HG03520 (cell line): Measurements from ENCODE around the gene ST6GAL1.
"Not testable (repeated sequence)": the region's sequence is repeated elsewhere in the genome, so short reads cannot be mapped to it uniquely, and the experiment has no call there.

ENCODE experiments used
- ATAC-seq: cut with Tn5 transposase; IDR thresholded peaks from one replicate; pipeline ENCODE4 v1.9.1; 2021; ENCODE audit warnings: mild to moderate bottlenecking, moderate library complexity; ENCODE audit not compliant: unreplicated experiment

Gene ST6GAL1

DNA sequence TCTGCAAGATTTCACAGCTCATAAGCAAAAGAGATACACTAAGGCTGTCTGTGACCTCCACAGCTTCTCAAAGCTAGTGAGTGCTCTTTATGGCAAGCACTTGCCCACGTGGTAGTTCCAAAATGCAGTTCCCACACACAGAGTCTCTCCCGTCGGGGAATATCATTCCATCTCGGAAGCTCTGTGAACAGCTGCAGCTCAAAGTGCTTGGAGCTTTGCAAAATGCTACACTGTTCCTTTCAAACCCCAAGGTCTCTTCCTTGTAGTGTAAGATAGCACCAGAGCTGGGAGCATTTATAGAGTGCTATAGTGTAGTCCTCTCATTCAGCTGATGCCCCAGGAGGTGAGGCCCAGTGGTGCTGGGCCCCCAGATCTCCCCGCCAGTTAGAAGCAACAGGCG lies 36.1 kb downstream of the ST6GAL1 start:
- no peak for ATAC-seq

DNA sequence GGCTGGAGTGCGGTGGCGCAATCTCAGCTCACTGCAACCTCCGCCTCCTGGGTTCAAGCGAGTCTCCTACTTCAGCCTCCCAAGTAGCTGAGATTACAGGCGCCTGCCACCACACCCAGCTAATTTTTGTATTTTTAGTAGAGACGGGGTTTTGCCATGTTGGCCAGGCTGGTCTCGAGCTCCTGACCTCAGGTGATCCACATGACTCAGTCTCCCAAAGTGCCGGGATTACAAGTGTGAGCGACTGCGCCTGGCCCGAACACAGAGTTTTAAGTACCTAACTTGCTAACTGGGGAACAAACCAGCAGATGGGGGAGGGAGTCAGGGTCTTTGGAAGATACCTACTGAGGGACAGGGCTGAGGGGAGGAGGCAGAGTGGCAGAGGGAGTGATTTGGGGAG lies 36.9 kb downstream of the ST6GAL1 start:
- not testable (repeated sequence) for ATAC-seq

DNA sequence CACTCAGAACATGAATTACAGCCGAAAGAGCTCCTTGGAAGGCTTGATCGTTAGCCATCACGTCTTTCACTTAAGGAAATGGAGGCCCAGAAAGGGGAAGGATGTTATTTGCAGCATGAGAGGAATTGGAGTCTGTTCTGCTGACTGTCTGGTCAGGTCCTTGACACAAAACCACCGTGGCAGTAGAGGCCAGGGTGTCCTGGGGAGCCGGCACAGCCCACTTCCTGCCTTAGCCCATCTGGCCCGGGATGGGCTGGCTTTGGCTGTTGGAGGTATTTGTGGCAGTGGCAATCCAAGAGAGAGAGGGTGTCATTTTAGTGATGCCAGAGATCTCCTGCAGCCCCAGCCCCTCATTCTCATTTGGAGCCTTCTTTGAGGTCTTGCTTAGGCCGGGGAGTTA lies 37.4 kb downstream of the ST6GAL1 start:
- ATAC-seq = no peak

DNA sequence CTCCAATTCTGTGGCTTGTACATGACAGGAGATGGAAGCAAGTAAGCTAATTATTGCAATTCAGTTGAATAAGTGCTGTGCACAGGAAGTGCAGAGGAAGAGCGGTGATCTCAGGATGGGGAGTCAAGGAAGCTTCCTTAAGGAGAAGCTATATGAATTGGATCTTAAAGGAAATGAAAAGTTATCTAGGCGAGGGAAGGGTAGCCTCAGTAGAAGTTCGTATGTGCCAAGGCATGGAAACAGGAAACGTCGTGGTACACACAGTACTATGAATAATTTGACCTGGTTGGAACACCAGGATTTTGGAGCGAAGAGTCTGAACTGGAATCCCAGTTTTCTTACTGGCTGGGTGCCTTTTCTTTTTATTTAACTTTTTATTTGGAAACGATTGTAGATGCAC lies 39.3 kb downstream of the ST6GAL1 start:
- ATAC-seq = no peak

DNA sequence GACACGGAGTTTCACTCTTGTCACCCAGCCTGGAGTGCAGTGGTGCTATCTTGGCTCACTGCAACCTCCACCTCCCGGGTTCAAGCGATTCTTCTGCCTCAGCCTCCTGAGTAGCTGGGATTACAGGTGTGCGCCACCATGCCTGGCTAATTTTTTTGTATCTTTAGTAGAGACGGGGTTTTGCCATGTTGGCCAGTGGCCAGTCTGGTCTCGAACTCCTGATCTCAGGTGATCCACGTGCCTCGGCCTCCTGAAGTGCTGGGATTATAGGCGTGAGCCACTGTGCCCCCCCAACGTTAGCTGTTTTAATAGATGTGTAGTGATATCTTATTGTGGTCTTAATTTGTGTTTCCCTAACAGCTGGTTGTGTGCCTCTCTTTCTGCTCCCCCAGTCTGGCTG lies 40.8 kb downstream of the ST6GAL1 start:
- not testable (repeated sequence) for ATAC-seq

DNA sequence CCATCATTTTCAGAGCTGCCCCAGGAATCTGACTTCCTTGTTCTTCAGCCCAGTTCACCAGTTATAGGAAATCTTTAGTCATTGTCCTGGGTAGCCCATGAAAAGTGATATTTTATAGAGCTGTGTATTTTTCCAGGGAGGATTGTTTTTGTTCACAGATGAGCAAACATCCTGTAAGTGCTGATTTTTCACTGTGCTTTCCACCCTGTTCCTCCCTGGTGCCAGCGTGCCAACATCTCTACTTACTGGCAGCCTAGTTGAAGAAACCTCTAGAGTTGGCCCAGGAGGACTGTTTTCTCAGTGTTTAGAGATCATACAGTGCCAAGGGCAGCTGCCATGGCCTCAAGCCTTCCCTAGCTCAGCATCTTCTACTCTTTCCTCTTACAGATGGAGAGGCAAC lies 41.3 kb downstream of the ST6GAL1 start:
- ATAC-seq = no peak

DNA sequence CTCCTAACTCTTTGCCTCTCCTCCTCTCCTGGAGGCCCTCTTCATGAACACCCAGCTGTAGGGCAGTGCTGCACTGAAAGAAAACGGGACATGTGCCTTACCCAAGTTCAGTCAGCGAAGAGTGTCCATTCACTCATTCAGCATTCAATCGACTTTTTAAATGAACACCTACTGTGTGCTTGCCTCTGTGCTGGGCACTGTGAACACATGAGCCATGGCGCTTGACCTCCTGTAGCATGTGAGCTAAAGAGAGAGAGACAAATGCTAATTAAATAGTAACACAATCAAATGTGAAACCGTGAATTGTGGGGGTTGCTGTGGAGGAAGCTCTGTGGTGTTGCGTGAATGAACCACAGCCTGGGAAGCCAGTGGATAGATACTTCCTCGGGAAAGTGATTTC lies 43.4 kb downstream of the ST6GAL1 start:
- no peak for ATAC-seq

DNA sequence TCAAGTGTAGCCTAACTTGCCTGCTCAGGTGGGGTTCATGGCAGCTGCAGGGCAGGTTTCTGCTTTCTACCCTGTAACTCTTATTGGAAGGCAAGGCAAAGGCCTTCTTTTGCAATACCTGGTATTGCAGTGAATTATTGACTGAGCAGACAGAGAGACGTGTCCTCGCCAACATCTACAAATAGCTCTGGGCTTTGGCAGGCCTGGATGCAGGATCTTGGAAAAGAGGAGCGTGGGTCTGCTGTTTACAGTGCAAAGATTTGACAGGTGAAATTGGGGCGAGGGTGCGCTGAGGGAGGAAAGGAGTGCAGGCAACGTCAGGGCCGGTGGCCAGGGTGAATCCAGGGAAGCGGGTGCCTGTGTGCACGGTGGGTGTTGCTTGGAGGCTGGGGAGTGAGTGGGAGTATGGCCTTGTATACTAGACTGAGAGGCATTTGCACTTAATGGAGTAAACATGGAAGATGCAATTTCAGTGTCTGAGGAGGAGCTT lies 44.5 kb downstream of the ST6GAL1 start:
- no peak for ATAC-seq

DNA sequence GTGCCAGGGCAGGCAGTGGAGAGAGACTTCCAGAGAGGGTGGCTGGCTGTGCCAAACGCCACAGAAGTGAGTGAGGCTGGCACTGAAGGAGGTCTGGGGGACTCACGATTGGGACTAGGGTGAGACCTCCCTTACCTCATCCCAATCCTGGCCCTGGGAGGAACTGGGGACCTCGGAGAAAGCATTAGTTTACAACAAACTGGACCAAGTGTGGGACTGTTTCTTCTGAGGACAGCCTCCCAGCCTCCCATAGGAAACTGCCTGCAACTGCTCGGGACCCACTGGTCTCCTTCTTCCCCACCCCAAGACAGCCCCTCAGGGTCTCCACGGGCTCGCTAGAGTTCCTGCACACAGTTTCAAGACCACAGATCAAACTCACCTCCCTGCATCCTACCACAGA lies 45.4 kb downstream of the ST6GAL1 start:
- no peak for ATAC-seq

DNA sequence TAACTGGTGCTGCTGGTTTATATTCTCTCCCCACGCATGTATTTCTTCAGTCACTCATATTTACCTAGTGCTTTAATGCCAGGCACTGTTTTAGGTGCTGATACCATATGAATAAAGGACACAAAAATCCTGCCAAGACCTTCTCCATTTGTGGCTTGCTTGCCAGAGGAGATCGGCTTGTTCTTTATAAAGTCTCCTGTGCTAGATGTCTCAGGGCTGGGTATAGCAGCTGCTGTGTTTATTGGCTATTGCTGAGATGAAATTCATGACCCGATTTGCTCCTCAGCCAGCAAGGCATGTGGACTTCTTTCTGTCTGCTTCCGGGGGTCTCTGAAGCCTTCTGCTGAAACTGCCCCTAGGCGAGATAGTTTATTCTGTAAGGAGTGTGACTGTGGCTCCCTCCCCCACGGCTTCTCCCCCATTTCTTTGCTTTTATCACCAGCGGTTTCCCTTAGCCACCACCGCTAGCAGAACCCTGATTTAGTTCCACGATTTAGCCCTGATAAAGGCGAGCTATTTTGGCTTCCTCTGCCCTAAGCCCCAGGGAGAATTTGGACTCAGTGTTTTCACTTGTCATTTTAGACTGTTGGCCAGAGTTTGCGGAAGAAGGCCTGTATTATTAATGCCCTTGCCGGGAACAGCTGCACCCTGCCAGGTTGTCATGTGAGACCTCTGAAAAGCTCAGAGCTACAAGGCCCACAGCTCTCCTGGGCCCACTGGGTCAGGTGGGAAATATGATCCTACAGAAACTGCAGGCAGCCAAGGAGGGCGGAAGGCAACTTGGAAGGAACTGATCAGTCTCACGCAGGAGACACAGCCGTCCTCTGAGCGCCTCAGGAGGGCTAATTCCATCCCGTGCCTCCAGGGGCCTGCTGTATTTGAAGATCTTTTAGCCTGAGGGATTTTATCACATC lies 46.8 kb downstream of the ST6GAL1 start:
- no peak for ATAC-seq

DNA sequence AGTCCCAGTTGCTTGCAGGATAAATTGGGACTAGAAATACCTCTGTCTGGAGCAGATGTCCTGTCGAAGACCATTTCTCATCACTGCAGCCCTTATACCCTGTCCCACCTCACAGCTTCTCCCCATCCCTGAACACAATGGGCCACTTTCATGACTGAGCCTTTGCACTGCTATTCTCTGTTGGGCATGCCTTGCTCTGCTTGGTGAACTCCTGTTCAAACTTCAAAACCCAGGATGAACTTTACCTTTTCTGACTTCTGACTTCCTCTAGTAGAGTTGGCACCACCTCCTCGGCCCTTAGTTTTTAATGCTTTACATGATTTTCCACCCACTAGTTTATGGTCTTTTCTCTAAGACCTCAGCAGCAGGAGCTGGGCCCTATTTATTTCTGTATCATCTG lies 48.4 kb downstream of the ST6GAL1 start:
- no peak for ATAC-seq

DNA sequence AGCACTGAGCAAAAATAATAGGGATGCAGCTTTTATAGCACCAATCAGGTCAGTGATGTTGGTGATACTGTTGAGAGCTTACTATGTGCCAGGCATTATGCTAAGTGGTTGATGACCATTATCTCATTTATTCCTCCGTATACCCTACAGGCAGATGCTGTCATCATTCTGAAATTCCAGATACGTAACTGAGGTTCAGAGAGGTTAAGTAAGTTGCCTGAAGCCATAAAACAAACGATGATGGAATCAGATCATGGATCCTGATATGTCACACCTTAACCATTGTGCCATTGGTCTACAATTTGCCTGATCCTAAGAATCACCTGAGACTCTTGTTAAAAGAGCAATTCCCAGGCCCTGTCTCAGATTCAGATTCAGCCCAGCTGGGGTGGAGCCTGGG lies 49.5 kb downstream of the ST6GAL1 start:
- ATAC-seq = no peak

DNA sequence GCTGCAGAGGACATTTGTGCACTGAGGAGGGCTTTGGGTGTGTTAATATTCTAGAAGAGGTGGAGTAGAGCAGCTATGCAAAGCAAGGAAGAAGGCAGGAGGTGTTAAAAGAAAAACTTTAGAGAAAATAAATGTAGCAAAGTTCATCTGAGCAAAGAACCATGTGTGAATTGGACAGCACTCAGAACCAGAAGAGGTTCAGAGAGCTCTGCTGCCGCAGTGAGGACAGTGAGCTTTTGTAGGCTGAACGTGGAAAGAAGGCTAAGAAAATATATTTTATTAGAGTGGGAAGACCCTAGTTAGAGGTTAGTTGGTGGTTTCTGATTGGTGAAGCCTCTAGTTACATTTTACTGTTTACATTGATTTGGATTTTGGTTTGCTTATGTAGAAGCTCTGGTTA lies 50.7 kb downstream of the ST6GAL1 start:
- no peak for ATAC-seq

DNA sequence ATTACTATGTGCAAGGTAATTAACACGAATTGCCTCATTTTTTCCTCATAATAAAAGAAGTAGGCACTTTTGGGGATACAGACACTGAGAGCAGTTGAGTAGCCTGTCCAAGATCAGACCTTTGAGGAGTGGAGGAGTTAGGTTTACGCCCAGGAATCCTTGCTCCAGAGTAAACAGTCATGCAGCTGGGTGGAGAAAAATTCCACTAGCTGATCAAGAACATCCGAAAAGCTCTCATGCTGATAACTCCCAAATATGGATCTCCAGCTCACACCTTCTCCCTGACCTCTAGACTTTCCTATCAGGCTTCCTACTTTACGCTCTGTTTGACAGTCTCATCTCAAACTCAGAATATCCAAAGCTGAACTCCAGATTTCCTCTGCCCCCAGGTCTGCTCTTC lies 53.3 kb downstream of the ST6GAL1 start:
- no peak for ATAC-seq

DNA sequence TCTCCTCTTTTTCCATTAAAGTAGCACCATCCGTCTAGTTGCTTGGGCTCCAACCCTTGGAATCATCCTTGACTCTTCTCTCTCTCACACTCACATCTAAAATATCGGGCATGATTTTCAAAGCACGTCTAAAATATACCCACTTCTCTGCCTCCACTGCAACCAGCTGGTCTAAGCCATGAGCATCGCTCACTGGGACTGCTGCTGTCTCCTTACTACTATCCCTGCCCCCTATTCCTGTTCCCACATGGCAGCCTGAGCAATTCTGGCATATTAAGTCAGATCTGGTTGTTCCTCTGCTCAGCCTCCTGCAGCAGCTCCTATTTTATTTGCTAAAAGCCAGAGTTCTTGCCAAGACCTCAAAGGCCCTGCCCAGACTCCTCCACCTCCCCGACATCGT lies 53.7 kb downstream of the ST6GAL1 start:
- ATAC-seq = no peak

DNA sequence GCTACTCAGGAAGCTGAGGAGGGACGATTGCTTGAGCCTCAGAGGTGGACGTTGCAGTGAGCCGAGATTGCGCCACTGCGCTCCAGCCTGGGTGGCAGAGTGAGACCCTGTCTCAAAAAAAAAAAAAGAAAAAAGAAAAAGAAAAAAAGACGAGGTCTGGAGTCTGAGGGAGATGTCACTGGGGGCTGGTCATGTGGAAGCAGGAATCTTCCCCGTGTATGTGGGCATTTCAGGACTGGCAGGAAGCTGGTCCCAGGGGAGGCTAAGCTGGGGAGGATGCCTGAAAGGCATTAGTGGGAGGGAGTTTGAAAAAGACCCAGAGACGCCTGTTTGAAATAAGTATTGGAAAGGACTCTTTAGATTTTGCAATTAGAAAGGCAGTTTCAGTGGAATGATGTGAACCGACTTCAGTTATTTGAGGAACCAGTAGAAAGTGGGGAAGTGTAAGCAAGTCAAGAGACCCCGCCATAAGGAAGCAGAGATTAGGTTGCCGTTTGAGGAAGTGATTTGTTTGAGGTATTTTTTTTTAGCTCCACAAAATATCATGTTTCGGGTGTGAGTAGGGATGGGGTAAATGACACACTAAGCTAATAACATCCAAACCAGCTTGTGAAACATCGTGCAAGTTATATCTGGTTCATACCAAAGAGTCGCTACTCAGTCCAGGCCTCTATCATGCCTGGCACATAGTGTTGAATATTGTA lies 55.5 kb downstream of the ST6GAL1 start:
- ATAC-seq = no peak

DNA sequence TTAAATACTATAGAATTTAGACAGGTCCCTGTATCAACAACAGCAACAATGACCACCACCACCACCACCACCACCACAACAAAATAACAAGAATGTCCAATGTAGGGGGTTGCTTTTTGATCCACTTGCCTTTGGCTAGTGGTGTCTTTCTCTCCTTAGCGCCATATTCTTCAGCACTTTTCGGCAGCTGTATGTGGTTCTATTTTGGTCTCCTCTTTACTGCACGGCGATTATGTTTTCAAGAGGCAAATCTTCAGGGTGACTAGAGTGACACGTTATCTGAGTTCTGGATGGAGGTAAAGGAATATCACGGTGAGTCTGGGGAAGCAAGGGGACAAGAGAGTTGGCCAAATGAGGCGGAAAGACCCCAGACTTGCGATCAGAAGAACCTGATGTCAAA lies 56.1 kb downstream of the ST6GAL1 start:
- ATAC-seq = no peak

DNA sequence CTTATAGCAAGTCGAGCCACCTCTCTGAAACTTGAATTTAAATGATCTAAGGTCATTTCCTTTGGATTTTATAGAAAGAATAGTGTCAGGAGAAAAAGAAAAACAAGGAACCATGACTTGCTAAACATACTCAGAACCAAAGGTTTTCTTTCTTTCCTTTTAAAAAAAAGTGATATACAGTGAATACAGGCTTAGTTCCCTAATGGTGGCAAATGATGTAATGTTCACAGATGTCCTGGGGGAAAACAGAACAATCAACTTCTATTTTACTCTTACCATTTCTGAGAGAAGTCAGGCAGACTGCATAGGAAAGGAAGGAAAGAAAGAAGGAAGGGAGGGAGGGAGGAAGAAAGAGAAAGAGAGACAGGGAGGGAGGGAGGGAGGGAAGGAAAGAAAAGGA lies 56.5 kb downstream of the ST6GAL1 start:
- no peak for ATAC-seq

DNA sequence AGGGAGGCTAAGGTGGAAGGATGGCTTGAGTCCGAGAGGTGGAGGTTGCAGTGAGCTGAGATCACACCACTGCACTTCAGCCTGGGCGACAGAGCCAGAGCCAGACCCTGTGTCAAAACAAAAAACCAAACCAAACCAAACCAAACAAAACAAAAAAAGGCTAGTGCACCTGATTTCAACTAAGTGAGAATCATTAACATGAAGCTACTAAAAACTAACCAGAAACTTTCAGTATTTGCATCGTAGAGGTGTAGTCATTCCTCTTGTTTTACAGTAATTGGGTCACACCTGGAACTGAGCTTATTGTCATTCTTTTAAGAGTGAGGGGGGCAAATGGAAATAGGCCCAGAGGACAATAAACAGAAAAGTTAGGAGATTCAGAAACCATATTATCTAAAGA lies 58.5 kb downstream of the ST6GAL1 start:
- peak; percentile 80 for ATAC-seq

DNA sequence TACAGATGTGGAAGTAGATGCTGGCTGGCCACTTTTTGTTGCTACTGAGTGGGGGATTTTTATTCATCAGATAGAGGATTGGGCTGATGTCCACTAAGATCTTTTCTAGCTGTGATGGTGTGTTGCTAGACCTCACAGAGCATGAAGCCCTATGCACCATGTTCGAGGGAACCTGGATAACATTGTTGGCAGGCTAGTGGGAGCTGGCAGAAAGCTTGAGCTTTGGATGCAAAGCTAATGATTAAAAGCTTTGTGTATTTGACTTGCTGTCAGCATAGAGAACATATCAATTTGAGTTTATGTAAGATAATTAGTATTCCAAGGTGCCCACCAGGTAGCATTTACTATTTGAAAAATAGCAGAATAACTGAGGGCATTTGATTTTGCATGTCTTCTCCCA lies 59.1 kb downstream of the ST6GAL1 start:
- no peak for ATAC-seq

DNA sequence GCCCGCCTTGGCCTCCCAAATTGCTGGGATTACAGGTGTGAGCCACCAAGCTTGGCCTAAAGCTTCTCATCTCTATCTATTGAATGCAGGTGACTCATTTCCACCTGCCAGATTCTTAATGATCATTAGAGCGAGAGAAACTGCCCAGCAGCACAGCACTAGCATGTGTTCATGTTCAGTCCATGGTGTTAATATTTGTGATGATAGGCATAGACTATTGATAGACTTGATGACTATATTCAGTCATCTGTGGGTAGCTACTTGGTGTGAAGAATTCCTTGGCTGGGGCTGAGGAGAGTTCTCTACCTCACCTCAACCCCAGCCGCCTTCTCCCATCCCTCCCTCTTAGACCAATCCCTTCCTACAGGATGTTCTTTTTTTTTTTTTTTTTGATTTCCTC lies 60.0 kb downstream of the ST6GAL1 start:
- no peak for ATAC-seq

DNA sequence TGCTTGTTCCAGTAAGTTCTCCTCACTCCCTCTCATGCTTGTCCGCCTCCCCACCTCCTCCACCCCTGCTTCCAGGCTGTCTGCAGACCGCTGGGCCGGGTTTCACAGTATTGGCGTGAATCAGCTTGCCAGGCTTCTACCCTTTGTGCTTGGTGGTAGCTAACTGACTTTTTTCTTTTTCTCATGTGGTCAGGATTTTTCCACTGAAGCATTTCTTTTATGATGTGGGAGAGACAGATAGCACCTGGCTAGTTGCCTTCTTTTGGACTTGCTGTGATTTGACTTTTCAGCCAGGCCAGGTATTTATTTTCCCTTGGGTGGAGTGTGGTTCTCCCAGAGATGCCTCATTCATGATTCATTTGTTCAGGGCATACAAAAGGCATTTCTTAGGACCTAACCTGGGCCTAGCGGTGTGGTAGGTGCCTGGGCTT lies 60.6 kb downstream of the ST6GAL1 start:
- ATAC-seq = no peak
